K562 (cell line): ENCODE measurements around the gene YKT6. TPM values are rescaled to one million over a fixed set of nuclear protein-coding genes. Genes with fewer than 3 reads are reported as not detected.

Experiments used
- BHLHE40 ChIP-seq: IDR thresholded peaks from 2 replicates; pipeline ENCODE4 v1.6.1; 2011; ENCODE audit warnings: low read length, improper control_type of control experiment
- CTCFL ChIP-seq: IDR thresholded peaks from 2 replicates; pipeline ENCODE4 v1.6.1; 2011; ENCODE audit warnings: borderline replicate concordance, low read depth, mild to moderate bottlenecking, moderate library complexity, low read length; ENCODE audit not compliant: insufficient read depth, poor library complexity, severe bottlenecking
- HSF4 ChIP-seq: fragments of 250-450 bp; sonication (Bioruptor Pico); IDR thresholded peaks from 2 replicates; pipeline ENCODE4 v2.1.2; 2022; ENCODE audit warnings: mild to moderate bottlenecking, moderate library complexity, borderline replicate concordance
- JUND ChIP-seq, 2 experiments: IDR thresholded peaks; 2 replicates in 1 of 2; 3 replicates in 1 of 2; pipeline ENCODE4 v1.6.1; 2011; ENCODE audit warnings: borderline replicate concordance in 2 of 2, low read depth in 2 of 2, low read length in 2 of 2, improper control_type of control experiment in 1 of 2, missing biosample characterization in 1 of 2, missing genetic modification characterization in 1 of 2, missing genetic modification reagents in 1 of 2
- KDM1A ChIP-seq, 2 experiments: fragments of 450-650 bp; IDR thresholded peaks; 2 replicates each; pipeline ENCODE4 v1.6.1; 2016; ENCODE audit warnings: mild to moderate bottlenecking in 2 of 2
- PHF8 ChIP-seq: fragments of 200-600 bp; sonication (generic); IDR thresholded peaks from 2 replicates; pipeline ENCODE4 v1.6.1; 2012; ENCODE audit warnings: mixed run types, mild to moderate bottlenecking, inconsistent platforms, low read length, moderate library complexity, borderline replicate concordance
- RBM14 ChIP-seq: fragments of 200-400 bp; formaldehyde crosslinking; IDR thresholded peaks from 2 replicates; pipeline ENCODE4 v1.6.1; 2018; ENCODE audit warnings: low read depth, mild to moderate bottlenecking, low read length, moderate library complexity, borderline replicate concordance; ENCODE audit not compliant: insufficient read depth
- RFX1 ChIP-seq: fragments of 450-650 bp; IDR thresholded peaks from 2 replicates; pipeline ENCODE4 v1.6.1; 2016; ENCODE audit warnings: mild to moderate bottlenecking, moderate library complexity
- STAT5B ChIP-seq: fragments of 250-450 bp; sonication (Bioruptor Pico); IDR thresholded peaks from 2 replicates; pipeline ENCODE4 v1.8.0; 2021; ENCODE audit warnings: mild to moderate bottlenecking, inconsistent platforms
- TCF7 ChIP-seq: sonication (generic); IDR thresholded peaks from 2 replicates; pipeline ENCODE4 v1.6.1; 2016; ENCODE audit warnings: antibody characterized with exemption, borderline replicate concordance
- TEAD1 ChIP-seq, 2 experiments: fragments of 450-650 bp in 1 of 2; sonication (generic) in 1 of 2; formaldehyde crosslinking; IDR thresholded peaks; 2 replicates each; pipeline versions ENCODE4 v1.4.0 to v1.8.0; 2020 to 2022; ENCODE audit warnings: mild to moderate bottlenecking in 2 of 2, missing genetic modification reagents in 1 of 2
- WHSC1 ChIP-seq: IDR thresholded peaks from one replicate; pipeline ENCODE4 v1.6.1; 2012; ENCODE audit warnings: low read length, control low read depth, inconsistent platforms
- YBX1 ChIP-seq: fragments of 450-650 bp; IDR thresholded peaks from 2 replicates; pipeline ENCODE4 v1.7.1; 2016; ENCODE audit warnings: mild to moderate bottlenecking
- polyA plus RNA-seq, 8 experiments: library from polyadenylated mRNA; depleted of rRNA in 4 of 8; stranded (reverse) in 5 of 8; unstranded in 3 of 8; fragments of >200 nt; fragmentation: Nextera tagmentation in 2 of 8; fragmentation: Illumina TruSeq in 1 of 8; extraction: Ambion mirVana in 2 of 8; extraction: Trizol in 1 of 8; gene quantifications; 2 replicates each; pipeline versions ENCODE4 v1.2.1 to v1.2.3, GENCODE V29; 2011 to 2014; ENCODE audit warnings: inconsistent platforms in 1 of 8, missing spikeins in 1 of 8
- total RNA-seq, 7 experiments: library from RNA; depleted of rRNA in 6 of 7; stranded (reverse); fragments of >200 nt in 6 of 7; fragmentation: Illumina TruSeq in 2 of 7; extraction: Trizol in 2 of 7; gene quantifications; 2 replicates each; pipeline versions ENCODE4 v1.2.1 to v1.2.3, GENCODE V29; 2011 to 2021; ENCODE audit warnings: low replicate concordance in 1 of 7
- TF ChIP-seq, protein P1 (sequence below): sonication (generic); formaldehyde crosslinking; IDR thresholded peaks from 2 replicates; pipeline ENCODE4 v1.8.0; 2023; ENCODE audit warnings: mild to moderate bottlenecking, missing genetic modification reagents
- TF ChIP-seq, protein P2 (sequence below): fragments of 450-650 bp; formaldehyde crosslinking; IDR thresholded peaks from 2 replicates; pipeline ENCODE4 v1.4.0; 2020; ENCODE audit warnings: mild to moderate bottlenecking
- TF ChIP-seq, protein P3 (sequence below): sonication (generic); formaldehyde crosslinking; IDR thresholded peaks from 2 replicates; pipeline ENCODE4 v1.9.0; 2022; ENCODE audit warnings: mild to moderate bottlenecking, missing genetic modification reagents
- TF ChIP-seq, protein P4 (sequence below): fragments of 250-450 bp; sonication (Bioruptor Pico); IDR thresholded peaks from 2 replicates; pipeline ENCODE4 v1.5.0; 2021; ENCODE audit warnings: mild to moderate bottlenecking, borderline replicate concordance

Gene YKT6
- total and polyA plus RNA-seq, 9 of the 15 experiments (the other 6 are each of a cell fraction or from before 2014, with no cell fraction given): 1.6 to 90.6 (median 75.1) TPM

DNA sequence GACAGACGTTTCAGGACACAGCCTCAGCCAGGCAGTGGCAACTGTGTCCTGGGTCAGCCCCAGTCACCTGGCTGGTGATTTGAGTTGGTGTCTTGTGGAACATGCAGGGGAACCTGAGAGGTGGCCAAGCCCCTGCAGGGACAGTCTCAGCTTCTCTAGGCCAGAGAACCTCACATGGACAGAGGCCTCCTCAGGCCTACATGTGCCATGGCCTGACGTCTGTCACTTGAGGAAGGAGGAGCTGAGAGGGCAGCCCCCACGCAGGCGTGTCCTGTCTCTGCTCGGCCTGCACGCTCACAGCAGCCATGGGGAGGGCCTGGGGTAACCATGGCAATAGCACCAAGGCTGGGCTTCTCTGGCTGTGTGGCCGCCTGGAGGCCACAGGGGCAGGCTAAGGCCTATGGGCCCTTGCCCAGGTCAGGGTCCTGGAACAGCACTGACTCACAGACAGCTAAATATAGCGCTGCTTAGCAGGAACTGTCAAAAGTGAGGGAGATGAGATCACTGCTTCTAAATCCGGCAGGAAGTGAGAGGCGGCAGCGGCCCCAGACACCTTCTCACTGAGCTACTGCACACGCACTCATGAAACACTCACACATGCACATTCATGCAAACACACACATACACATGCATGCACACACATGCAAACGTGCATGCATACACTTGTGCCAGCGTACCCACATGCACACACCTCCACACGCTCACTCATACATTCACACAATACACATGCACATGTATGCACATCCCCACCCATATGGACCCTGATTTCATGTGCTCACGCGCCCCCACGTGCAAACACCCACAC lies 57.0 kb downstream of the YKT6 start (continued):
- TF ChIP-seq, protein P1, sequence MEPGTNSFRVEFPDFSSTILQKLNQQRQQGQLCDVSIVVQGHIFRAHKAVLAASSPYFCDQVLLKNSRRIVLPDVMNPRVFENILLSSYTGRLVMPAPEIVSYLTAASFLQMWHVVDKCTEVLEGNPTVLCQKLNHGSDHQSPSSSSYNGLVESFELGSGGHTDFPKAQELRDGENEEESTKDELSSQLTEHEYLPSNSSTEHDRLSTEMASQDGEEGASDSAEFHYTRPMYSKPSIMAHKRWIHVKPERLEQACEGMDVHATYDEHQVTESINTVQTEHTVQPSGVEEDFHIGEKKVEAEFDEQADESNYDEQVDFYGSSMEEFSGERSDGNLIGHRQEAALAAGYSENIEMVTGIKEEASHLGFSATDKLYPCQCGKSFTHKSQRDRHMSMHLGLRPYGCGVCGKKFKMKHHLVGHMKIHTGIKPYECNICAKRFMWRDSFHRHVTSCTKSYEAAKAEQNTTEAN (CRISPR knock-in tag): 0 out of 2 replicates have a peak, but pooled peaks have one; percentile 17
- TF ChIP-seq RFX1 (peak; percentile 95), YBX1 (no peak), PHF8 (no peak), JUND (IDR thresholded peaks at IDR 0.05; ENCODE audit: borderline replicate concordance, low read depth, low read length) (peak; percentile 91), JUND (tag; IDR thresholded peaks at IDR 0.05; ENCODE audit: borderline replicate concordance, low read depth, low read length) (peak; percentile 95; the same call in 2 of the 3 replicates), RBM14 (no peak), TEAD1 (CRISPR knock-in tag; IDR thresholded peaks at IDR 0.05) (no peak), BHLHE40 (peak; percentile 87), CTCFL (no peak), WHSC1 (no peak), TCF7 (no peak), HSF4 (CRISPR knock-in tag) (no peak), KDM1A (IDR thresholded peaks at IDR 0.05) (no peak), STAT5B (CRISPR knock-in tag) (no peak)
- TF ChIP-seq, protein P2, sequence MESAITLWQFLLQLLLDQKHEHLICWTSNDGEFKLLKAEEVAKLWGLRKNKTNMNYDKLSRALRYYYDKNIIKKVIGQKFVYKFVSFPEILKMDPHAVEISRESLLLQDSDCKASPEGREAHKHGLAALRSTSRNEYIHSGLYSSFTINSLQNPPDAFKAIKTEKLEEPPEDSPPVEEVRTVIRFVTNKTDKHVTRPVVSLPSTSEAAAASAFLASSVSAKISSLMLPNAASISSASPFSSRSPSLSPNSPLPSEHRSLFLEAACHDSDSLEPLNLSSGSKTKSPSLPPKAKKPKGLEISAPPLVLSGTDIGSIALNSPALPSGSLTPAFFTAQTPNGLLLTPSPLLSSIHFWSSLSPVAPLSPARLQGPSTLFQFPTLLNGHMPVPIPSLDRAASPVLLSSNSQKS: no peak
- TF ChIP-seq, protein P3, sequence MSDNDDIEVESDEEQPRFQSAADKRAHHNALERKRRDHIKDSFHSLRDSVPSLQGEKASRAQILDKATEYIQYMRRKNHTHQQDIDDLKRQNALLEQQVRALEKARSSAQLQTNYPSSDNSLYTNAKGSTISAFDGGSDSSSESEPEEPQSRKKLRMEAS (CRISPR knock-in tag): peak; percentile 91
- TF ChIP-seq, protein P4, sequence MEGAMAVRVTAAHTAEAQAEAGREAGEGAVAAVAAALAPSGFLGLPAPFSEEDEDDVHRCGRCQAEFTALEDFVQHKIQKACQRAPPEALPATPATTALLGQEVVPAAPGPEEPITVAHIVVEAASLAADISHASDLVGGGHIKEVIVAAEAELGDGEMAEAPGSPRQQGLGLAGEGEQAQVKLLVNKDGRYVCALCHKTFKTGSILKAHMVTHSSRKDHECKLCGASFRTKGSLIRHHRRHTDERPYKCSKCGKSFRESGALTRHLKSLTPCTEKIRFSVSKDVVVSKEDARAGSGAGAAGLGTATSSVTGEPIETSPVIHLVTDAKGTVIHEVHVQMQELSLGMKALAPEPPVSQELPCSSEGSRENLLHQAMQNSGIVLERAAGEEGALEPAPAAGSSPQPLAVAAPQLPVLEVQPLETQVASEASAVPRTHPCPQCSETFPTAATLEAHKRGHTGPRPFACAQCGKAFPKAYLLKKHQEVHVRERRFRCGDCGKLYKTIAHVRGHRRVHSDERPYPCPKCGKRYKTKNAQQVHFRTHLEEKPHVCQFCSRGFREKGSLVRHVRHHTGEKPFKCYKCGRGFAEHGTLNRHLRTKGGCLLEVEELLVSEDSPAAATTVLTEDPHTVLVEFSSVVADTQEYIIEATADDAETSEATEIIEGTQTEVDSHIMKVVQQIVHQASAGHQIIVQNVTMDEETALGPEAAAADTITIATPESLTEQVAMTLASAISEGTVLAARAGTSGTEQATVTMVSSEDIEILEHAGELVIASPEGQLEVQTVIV (CRISPR knock-in tag): no peak
